Gastroesophageal sphincter (tissue), 3 donors: ENCODE results near the gene TSSK2.

Source experiments
- EP300 ChIP-seq: sonication (generic); formaldehyde crosslinking; IDR thresholded peaks from one replicate; pipeline ENCODE4 v1.6.1; 2017; ENCODE audit warnings: antibody characterized with exemption, mild to moderate bottlenecking
- POLR2A ChIP-seq, 2 donors: fragments of 450-650 bp; IDR thresholded peaks; one replicate each; pipeline ENCODE4 v1.6.1; 2017; ENCODE audit warnings: antibody characterized with exemption in 2 of 2, mild to moderate bottlenecking in 2 of 2, moderate library complexity in 1 of 2
- POLR2AphosphoS5 ChIP-seq: sonication (generic); formaldehyde crosslinking; IDR thresholded peaks from one replicate; pipeline ENCODE4 v1.6.1; 2017; ENCODE audit warnings: antibody characterized with exemption
- TF ChIP-seq, protein P1 (sequence below), 4 experiments: fragments of 200-600 bp in 2 of 4; fragments of 450-650 bp in 2 of 4; sonication (generic) in 1 of 4; IDR thresholded peaks; one replicate each; pipeline ENCODE4 v1.5.1; 2017 to 2019; ENCODE audit warnings: antibody characterized with exemption in 4 of 4, mild to moderate bottlenecking in 2 of 4, moderate library complexity in 2 of 4

- TF ChIP-seq, protein P1, sequence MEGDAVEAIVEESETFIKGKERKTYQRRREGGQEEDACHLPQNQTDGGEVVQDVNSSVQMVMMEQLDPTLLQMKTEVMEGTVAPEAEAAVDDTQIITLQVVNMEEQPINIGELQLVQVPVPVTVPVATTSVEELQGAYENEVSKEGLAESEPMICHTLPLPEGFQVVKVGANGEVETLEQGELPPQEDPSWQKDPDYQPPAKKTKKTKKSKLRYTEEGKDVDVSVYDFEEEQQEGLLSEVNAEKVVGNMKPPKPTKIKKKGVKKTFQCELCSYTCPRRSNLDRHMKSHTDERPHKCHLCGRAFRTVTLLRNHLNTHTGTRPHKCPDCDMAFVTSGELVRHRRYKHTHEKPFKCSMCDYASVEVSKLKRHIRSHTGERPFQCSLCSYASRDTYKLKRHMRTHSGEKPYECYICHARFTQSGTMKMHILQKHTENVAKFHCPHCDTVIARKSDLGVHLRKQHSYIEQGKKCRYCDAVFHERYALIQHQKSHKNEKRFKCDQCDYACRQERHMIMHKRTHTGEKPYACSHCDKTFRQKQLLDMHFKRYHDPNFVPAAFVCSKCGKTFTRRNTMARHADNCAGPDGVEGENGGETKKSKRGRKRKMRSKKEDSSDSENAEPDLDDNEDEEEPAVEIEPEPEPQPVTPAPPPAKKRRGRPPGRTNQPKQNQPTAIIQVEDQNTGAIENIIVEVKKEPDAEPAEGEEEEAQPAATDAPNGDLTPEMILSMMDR (IDR thresholded peaks at IDR 0.05) = no peak
- no peak for TF ChIP-seq POLR2AphosphoS5
- TF ChIP-seq POLR2A (IDR thresholded peaks at IDR 0.05) = no peak
- TF ChIP-seq EP300 = no peak
These were observed 18.2 kb downstream of the TSSK2 start for GRCh38 chr22:19149047-19149883.
